Activated naive CD8-positive, alpha-beta T cell treated with anti-CD3 and anti-CD28 coated beads, Interleukin-2, amount 10 ng/mL, durations not matched to agents 7 days and 5 days (primary cell): ENCODE measurements around the gene CNBP. TPM values are rescaled to one million over a fixed set of nuclear protein-coding genes. Genes with fewer than 3 reads are reported as not detected.
"Not testable (repeated sequence)": the region's sequence is repeated elsewhere in the genome, so short reads cannot be mapped to it uniquely, and the experiment has no call there.

Experiments
- ATAC-seq: fragments of 150-1000 bp; cut with Tn5 transposase; one replicate; pipeline ENCODE4 v1.10.0; 2021; ENCODE audit warnings: low read depth, moderate library complexity
- POLR2A ChIA-PET: fragments of 350-600 bp; sonication (Branson Sonifier 250); formaldehyde crosslinking; loops from one replicate; lab custom pipeline; 2021; ENCODE audit warnings: antibody characterized with exemption; lab: Charles Lee
- DNase-seq: peaks from one replicate; pipeline ENCODE4 v3.0.0; 2021
- H3K27ac Mint-ChIP-seq: one replicate; pipeline ENCODE4 v1.8.0; 2022; ENCODE audit warnings: mild to moderate bottlenecking, mixed read lengths
- H3K27me3 Mint-ChIP-seq: one replicate; pipeline ENCODE4 v1.8.0; 2022; ENCODE audit warnings: mild to moderate bottlenecking, moderate library complexity, mixed read lengths
- H3K36me3 Mint-ChIP-seq: one replicate; pipeline ENCODE4 v1.8.0; 2021; ENCODE audit warnings: mild to moderate bottlenecking, mixed read lengths
- H3K4me1 Mint-ChIP-seq: one replicate; pipeline ENCODE4 v1.8.0; 2021; ENCODE audit warnings: mixed read lengths
- H3K4me3 Mint-ChIP-seq: one replicate; pipeline ENCODE4 v1.8.0; 2022; ENCODE audit warnings: mild to moderate bottlenecking, moderate library complexity, mixed read lengths
- H3K9me3 Mint-ChIP-seq: one replicate; pipeline ENCODE4 v1.8.0; 2021; ENCODE audit warnings: mixed read lengths
- total RNA-seq, 2 experiments: library from RNA; stranded (reverse); gene quantifications; one replicate each; pipeline ENCODE4 v1.2.3, GENCODE V29; 2021

Gene CNBP
- total RNA-seq, 2 experiments from 2014 or later: 309 to 312 TPM

DNA sequence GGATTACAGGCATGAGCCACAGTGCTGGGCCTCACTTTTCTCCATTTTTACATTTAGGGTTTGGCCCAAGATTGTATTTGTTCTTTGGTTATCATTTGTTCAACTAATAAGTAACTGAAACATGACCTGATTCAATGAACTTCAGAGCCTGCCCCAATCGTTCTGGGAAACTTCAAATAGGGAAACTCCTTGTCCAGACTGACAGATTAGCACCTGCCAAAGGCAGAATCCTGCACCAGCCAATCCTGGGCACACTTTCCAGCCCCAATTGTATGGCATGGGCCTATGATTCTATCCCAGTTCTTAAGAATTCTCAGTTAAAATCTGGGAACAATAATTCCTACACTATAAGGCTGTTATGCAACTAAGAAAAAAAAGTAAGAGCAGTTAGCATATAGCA, 43.8 kb downstream of the CNBP start:
- Mint-ChIP-seq H3K27me3 (no peaks in the 10 kb centered on the region), H3K4me1 (no peaks in the 10 kb centered on the region), H3K4me3 (no peak overlapping the region), H3K27ac (no peak overlapping the region), H3K9me3 (no peaks in the 10 kb centered on the region), H3K36me3 (peaks cover 3% of the 10 kb centered on the region)
- DNase-seq (no peak), ATAC-seq (no peak)
- POLR2A ChIA-PET: no interaction called here

DNA sequence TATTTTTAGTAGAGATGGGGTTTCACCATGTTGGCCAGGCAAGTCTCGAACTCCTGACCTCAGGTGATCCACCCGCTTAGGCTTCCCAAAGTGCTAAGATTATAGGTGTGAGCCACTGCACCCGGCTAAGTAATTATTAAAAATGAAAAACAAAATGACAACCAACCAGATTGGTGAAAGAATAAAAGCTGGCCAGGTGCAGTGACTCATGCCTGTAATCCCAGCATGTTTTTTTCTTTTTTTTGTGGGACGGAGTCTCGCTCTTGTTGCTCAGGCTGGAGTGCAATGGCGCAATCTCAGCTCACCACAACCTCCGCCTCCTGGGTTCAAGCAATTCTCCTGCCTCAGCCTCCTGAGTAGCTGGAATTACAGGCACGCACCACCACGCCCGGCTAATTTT, 47.4 kb downstream of the CNBP start:
- not testable (repeated sequence) for DNase-seq, H3K9me3 Mint-ChIP-seq, H3K4me1 Mint-ChIP-seq, H3K27me3 Mint-ChIP-seq, H3K4me3 Mint-ChIP-seq, H3K27ac Mint-ChIP-seq, ATAC-seq
- POLR2A ChIA-PET: interaction anchor here (0.8 kb wide), 1 partner anchor 110 kb away, joined by 4 read pairs; no protein-coding TSS in a partner anchor
- H3K36me3 Mint-ChIP-seq: peaks cover 16% of the 10 kb centered on the region

DNA sequence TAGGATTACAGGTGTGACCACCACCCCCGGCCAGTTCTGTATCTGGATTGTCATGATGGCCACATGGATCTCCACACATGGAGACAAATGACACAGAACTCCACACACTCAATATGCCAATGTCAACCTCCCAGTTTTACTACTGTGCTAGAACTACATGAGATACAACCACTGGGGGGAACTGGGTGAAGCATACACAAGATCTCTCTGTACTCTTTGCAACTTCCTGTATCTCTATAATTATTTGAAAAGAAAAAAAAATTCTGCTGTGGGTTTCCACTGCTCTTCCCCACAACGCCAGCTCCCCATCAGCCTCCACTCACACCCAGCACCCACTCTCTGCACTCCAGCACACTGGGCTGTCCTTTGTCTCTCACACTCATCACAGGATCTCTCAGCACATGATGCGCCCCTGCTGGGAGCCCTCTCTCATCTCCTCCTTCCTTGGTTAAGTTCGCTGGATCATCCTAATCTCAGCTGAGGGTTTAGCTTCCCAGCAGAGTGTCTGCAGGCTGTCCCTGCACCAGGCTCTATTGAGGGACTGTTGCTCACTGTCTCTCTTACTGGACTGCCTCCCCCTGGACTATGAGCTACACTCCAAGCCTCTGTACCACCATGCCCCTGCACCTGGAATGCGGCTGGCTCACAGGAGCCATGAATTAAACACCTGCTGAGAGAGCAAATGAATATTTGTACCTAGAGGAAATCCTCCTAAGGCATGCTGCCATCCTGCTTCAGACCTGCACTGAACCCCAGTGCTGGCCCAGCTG, 51.4 kb downstream of the CNBP start:
- Mint-ChIP-seq H3K4me1 (peaks cover 6% of the 10 kb centered on the region), H3K36me3 (peaks cover 21% of the 10 kb centered on the region), H3K27me3 (no peaks in the 10 kb centered on the region), H3K27ac (peak overlapping the region; percentile 63), H3K4me3 (no peak overlapping the region), H3K9me3 (no peaks in the 10 kb centered on the region)
- POLR2A ChIA-PET: interaction anchor here (0.6 to 4.5 kb wide), 3 partner anchors 11 to 117 kb away, joined by 4 to 36 read pairs (median 4); partner anchors contain the start of genes COPG1 and RAB43
- DNase-seq (no peak), ATAC-seq (peak; percentile 44)

DNA sequence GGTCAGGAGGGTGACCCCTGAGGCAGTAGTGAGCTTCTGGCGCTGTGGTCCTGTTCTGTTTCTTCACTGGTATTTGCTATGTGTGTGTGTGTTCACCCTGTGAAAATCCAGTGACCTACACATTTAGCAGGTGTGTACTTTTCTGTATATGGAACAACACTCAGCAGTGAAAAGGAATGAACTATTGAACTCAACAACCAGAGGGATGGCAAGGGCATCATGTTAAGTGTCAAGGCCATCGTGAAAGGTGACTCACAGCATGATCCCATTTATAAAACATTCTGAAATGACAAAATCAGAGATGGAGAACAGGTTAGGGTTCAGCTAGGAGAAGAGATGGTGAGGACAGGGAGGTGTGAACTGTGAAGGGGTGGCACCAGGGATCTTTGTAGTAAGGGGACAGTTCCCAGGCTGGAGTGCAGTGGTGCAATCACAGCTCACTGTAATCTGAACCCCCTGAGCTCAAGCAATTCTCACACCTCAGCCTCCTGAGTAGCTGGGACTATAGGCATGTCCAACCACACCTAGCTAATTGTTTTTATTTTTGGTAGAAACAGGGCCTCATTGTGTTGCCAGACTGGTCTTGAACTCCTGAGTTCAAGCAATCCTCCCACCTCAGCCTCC, 52.1 kb downstream of the CNBP start:
- Mint-ChIP-seq H3K27me3 (no peaks in the 10 kb centered on the region), H3K27ac (no peak overlapping the region)
- ATAC-seq: no peak

DNA sequence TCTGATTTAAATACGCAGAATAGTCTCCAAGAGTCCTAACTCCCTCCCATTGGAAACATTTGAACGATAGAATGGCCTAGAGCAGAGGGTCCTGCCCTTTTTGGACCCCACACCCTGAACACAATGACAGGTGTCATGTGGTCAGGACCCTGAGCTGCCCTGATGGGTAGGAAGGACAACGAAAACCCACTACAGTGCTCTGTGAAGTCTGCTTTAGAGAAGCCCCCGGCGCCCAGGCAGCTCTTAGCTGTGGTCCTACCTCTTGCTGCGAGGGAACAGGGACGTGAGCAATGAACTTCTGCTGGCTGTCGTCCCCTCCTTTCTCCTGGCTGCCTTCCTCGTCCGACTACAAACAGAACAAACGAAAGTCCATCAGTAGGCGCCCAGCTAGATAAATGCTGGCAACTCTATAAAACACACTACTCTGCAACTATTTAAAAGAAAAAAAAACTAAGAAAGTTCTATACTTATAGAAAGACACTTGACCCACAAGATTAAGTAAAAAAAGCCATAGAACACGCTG, 53.3 kb downstream of the CNBP start:
- no peak for ATAC-seq
- H3K27me3 Mint-ChIP-seq: no peaks in the 10 kb centered on the region
- H3K9me3 Mint-ChIP-seq: no peaks in the 10 kb centered on the region
- no peak overlapping the region for H3K27ac Mint-ChIP-seq
- H3K36me3 Mint-ChIP-seq: peaks cover 24% of the 10 kb centered on the region
- no peak for DNase-seq
- POLR2A ChIA-PET: interaction anchor here (4.5 kb wide), 1 partner anchor 9 kb away, joined by 36 read pairs; the partner anchor contains the start of gene RAB43
- no peak overlapping the region for H3K4me3 Mint-ChIP-seq
- H3K4me1 Mint-ChIP-seq: peaks cover 6% of the 10 kb centered on the region

More for the DNA sequence above, 52.1 kb downstream of the CNBP start:
- POLR2A ChIA-PET: interaction anchor here (0.6 to 4.5 kb wide), 3 partner anchors 10 to 118 kb away, joined by 4 to 36 read pairs (median 4); partner anchors contain the start of genes COPG1 and RAB43
- no peak overlapping the region for H3K4me3 Mint-ChIP-seq
- no peaks in the 10 kb centered on the region for H3K9me3 Mint-ChIP-seq
- peaks cover 21% of the 10 kb centered on the region for H3K36me3 Mint-ChIP-seq
- no peak for DNase-seq
- peaks cover 6% of the 10 kb centered on the region for H3K4me1 Mint-ChIP-seq

DNA sequence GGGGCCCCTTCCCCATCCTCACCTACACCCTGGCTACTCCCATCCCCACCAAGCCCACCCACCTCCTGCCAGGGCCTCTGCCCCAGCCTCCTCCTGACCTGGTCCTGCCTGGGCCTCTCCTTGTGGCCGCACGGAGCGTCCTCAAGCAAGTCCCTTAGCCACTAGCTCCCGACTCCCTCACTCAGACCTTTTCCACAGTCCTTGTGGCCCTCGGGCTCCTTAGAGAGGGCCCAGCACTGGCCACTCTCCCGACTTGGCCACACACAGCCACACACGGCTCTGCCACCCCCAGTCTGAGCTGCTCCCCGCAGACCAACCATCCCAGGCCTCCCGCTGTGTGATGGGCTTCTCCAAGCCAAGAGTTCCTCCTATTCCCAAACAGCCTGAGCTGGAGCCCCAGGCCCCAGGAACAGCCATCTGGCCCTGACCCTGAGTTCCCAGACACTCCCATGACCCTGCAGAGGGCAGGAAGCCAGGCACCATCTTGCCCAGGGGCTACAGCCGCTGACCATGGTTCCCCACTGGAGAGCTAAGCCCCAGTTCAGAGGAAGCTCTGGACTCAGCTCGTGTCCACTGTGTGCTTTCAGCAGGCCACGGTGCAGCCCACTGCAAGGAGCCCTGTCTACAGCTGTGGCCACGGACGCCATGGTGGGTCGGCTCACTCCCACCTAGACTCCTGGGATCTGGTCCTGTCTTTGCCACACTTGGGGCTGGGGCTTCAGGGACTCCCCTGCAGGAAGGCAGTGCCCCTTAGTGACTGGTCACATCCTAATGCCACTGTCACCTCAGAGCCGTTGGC, 55.1 kb downstream of the CNBP start:
- no peak for DNase-seq
- Mint-ChIP-seq H3K4me1 (peaks cover 6% of the 10 kb centered on the region), H3K36me3 (peaks cover 15% of the 10 kb centered on the region), H3K27ac (no peak overlapping the region), H3K4me3 (no peak overlapping the region), H3K9me3 (no peaks in the 10 kb centered on the region), H3K27me3 (no peaks in the 10 kb centered on the region)
- ATAC-seq: no peak
- POLR2A ChIA-PET: no interaction called here

DNA sequence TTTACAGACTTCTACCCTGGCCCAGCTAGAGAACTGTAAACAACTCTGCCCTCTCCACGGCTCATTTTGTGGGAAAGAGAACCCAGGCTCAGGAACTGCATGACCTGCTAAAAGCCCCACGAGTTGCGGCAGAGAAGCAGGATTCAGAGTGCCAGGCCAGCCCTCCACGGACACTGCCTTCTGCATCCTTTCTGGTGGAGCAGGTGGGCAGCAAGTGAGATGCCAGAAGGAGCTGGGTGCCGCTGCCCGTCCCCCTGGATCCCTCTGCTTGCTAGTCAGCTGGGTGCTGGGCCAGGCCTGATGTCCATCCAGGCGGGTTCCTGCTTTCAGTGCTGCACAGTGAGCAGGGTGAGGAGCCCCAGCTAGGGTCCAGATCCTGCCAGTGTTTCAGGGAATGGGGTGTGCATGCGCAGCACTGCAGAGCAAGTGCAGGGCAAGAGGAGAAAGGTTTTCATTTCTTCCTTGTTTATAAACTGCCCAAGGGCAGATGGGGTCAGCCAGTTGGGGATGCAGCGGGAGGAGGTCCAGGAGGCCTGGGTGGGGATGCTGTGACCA, 56.9 kb downstream of the CNBP start:
- Mint-ChIP-seq H3K36me3 (peaks cover 13% of the 10 kb centered on the region), H3K4me1 (peaks cover 13% of the 10 kb centered on the region), H3K27ac (peak overlapping the region; percentile 9), H3K9me3 (no peaks in the 10 kb centered on the region), H3K4me3 (no peak overlapping the region), H3K27me3 (no peaks in the 10 kb centered on the region)
- POLR2A ChIA-PET: interaction anchor here (1.0 kb wide), 1 partner anchor 25 kb away, joined by 4 read pairs; no protein-coding TSS in a partner anchor
- DNase-seq (no peak), ATAC-seq (no peak)

DNA sequence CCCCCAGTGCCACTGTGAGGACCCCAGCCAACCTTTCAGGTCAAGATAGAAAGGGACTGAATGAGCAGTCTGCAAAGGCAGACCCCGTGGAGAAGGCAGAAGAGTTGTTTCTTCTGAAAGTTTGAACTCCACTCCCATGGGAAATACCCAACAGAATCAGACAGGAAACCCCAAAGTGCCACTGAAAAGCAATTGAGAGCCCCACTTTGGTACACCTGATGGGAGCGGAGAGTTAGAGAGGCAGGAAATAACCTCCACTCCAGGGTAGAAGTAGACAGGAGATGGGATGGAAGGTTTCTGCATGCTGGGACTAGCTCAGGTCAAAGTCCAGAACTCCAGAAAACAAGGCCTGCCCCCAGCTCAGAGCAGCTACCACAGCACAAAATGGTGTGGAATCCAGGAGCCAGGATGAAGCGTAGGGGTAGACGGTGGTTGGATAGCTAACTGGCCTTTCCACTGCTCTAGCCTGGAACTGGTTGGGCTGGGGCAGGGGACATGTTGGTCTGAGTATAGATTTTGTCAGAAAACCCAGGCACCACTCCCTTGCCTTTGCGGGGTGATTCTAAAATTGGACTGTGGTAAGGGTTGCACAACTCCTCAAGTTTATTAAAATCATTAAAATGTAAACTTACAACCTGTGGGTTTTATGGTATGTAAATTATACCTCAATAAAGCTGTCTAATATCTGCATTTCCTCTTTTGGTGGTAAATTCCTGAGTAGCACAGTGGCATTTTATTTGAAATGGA, 60.2 kb downstream of the CNBP start:
- Mint-ChIP-seq H3K4me1 (peaks cover 15% of the 10 kb centered on the region), H3K9me3 (no peaks in the 10 kb centered on the region), H3K27me3 (no peaks in the 10 kb centered on the region), H3K4me3 (no peak overlapping the region), H3K36me3 (peaks cover 19% of the 10 kb centered on the region), H3K27ac (peak overlapping the region; percentile 60)
- ATAC-seq: no peak
- POLR2A ChIA-PET: interaction anchor here (0.6 to 5.7 kb wide), 5 partner anchors 11 to 192 kb away, joined by 3 to 112 read pairs (median 3); a partner anchor contains a TSS
- no peak for DNase-seq

DNA sequence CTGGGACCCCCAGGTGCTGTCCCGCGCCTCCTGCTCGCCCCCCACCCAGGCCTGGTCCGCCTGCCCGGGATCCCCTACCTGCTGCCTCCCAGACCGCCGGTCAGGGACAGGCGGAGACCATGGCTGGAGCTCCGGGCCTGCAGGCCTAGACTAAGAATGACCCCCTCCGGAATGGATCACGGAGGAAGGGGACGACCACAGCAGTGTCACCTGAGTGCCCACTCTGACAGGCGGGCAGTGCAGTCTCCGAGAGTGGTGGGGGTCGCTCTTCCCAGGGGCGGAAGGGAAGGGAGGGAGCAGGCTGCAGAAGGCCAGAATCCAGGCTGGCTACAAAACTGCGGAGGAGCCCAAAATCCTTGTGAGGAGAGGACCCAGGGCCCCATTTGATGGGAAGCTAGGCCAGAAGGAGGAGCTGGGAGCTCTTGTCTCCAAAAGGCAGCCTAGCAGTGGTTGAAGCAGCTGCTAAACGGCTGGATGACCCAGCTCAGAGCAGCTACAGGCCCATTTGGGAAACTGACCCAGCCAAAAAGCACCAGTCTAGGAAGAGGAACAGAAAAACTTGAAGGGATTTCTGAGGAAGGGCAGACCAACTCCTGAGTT, 61.2 kb downstream of the CNBP start:
- H3K9me3 Mint-ChIP-seq: no peaks in the 10 kb centered on the region
- peaks cover 24% of the 10 kb centered on the region for H3K4me1 Mint-ChIP-seq
- H3K27me3 Mint-ChIP-seq: no peaks in the 10 kb centered on the region

DNA sequence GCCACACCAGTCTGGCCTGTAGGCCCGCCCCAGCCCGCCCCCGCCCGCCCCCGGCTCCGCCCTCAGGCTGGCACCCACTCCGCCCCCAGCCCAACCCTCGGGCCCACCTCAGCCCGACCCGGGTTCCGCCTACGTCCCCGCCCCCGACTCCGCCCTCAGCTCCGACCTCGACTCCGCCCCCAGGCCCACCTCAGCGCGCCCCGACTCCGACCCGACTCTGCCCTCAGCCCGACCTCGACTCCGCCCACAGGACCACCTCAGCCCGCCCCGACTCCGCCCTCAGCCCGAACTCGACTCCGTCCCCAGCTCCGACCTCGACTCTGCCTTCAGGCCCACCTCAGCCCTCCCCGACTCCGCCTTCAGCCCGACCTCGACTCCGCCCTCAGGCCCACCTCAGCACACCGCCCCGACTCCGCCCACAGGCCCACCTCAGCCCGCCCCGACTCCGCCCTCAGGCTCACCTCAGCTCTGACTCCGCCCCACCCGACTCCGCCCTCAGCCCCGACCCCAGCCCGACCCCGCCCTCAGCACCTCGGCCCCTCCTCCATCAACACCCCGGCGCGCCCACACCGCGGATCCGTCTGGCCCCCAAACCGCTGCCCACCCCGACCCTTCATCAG, 61.8 kb downstream of the CNBP start, which contains the start of gene RAB43:
RAB43 (minus strand) TSS at position 13 of the 620 bp plus-strand sequence. CDS start 315 bp downstream, outside the sequence.
- H3K27ac Mint-ChIP-seq: peak within 1 kb of the TSS; percentile 98
- DNase-seq (peak; percentile 97), ATAC-seq (peak; percentile 55)
- POLR2A ChIA-PET: interaction anchor here (0.5 to 5.7 kb wide), 27 partner anchors 10 to 441 kb away, joined by 3 to 112 read pairs (median 9); partner anchors contain the start of genes CFAP92, CNBP, COPG1 and HMCES
- H3K4me1 Mint-ChIP-seq: peaks cover 30% of the 10 kb centered on the region
- H3K9me3 Mint-ChIP-seq: no peaks in the 10 kb centered on the region
- peaks cover 31% of the 10 kb centered on the region for H3K36me3 Mint-ChIP-seq
- peak within 1 kb of the TSS; percentile 93 for H3K4me3 Mint-ChIP-seq
- no peaks in the 10 kb centered on the region for H3K27me3 Mint-ChIP-seq

More for the DNA sequence above, 61.2 kb downstream of the CNBP start:
- Mint-ChIP-seq H3K36me3 (peaks cover 28% of the 10 kb centered on the region), H3K4me3 (peak overlapping the region; percentile 88), H3K27ac (peak overlapping the region; percentile 94)
- no peak for ATAC-seq
- POLR2A ChIA-PET: interaction anchor here (0.6 to 5.7 kb wide), 17 partner anchors 9 to 442 kb away, joined by 3 to 112 read pairs (median 13); partner anchors contain the start of genes CFAP92, CNBP, COPG1 and IFT122
- DNase-seq: no peak
